ENCODE measurements around the gene WDR81.

WDR81 gene

GRCh38 chr17:1773696-1774181 lies 49.2 kb downstream of the WDR81 start:
- no peak for TF ChIP-seq CTCF (IDR thresholded peaks at IDR 0.05; ENCODE audit: extremely low read depth, missing control alignments)
- DNase-seq (ENCODE audit: low spot score), result no peak

GRCh38 chr17:1774390-1775176 lies 50.1 kb downstream of the WDR81 start:
- DNase-seq (ENCODE audit: low spot score), result no peak
- no peak for TF ChIP-seq CTCF (IDR thresholded peaks at IDR 0.05; ENCODE audit: extremely low read depth, missing control alignments)

- no peak for DNase-seq (ENCODE audit: low spot score)
- TF ChIP-seq CTCF (IDR thresholded peaks at IDR 0.05; ENCODE audit: extremely low read depth, missing control alignments), result no peak
Measured at GRCh38 chr17:1776328-1776727, 51.8 kb downstream of the WDR81 start.

- TF ChIP-seq CTCF (IDR thresholded peaks at IDR 0.05; ENCODE audit: extremely low read depth, missing control alignments), result no peak
- no peak for DNase-seq (ENCODE audit: low spot score)
Measured at GRCh38 chr17:1776857-1777256, 52.4 kb downstream of the WDR81 start.

GRCh38 chr17:1779571-1780131 lies 55.1 kb downstream of the WDR81 start:
- no peak for DNase-seq (ENCODE audit: low spot score)
- no peak for TF ChIP-seq CTCF (IDR thresholded peaks at IDR 0.05; ENCODE audit: extremely low read depth, missing control alignments)

GRCh38 chr17:1782171-1782567 lies 57.7 kb downstream of the WDR81 start:
- no peak for TF ChIP-seq CTCF (IDR thresholded peaks at IDR 0.05; ENCODE audit: extremely low read depth, missing control alignments)
- DNase-seq (ENCODE audit: low spot score), result no peak

GRCh38 chr17:1783271-1783670 lies 58.8 kb downstream of the WDR81 start:
- no peak for DNase-seq (ENCODE audit: low spot score)
- no peak for TF ChIP-seq CTCF (IDR thresholded peaks at IDR 0.05; ENCODE audit: extremely low read depth, missing control alignments)
